GM12878 (cell line): ENCODE measurements around the gene SLC6A11. TPM values are rescaled to one million over a fixed set of nuclear protein-coding genes. Genes with fewer than 3 reads are reported as not detected.

Experiments used
- ATAC-seq: fragments of 200-7000 bp; cut with Tn5 transposase; 3 replicates; pipeline ENCODE4 v1.9.1; 2020; ENCODE audit warnings: mild to moderate bottlenecking, moderate library complexity
- BruUV-seq: library from RNA; stranded (reverse); fragments of 400-500 nt; replicated peaks from 2 replicates; lab custom pipeline; 2021; lab: Mats Ljungman, UMichigan
- CTCF ChIA-PET: fragments of 300-600 bp; sonication (Branson Sonifier 250); formaldehyde crosslinking; extraction: SDS; loops from one replicate; lab custom pipeline; 2021; ENCODE audit warnings: inconsistent platforms; lab: Yijun Ruan, JAX
- POLR2A ChIA-PET: fragments of 350-600 bp; formaldehyde crosslinking; extraction: SDS; loops from one replicate; lab custom pipeline; 2021; ENCODE audit warnings: inconsistent platforms; lab: Charles Lee
- RAD21 ChIA-PET: fragments of 300-600 bp; sonication (Branson Sonifier 250); formaldehyde crosslinking; loops from one replicate; lab custom pipeline; 2023; ENCODE audit warnings: antibody characterized with exemption; ENCODE audit not compliant: unreplicated experiment; lab: Charles Lee
- SMC1A ChIA-PET: fragments of 300-600 bp; sonication (Branson Sonifier 250); formaldehyde crosslinking; loops from one replicate; lab custom pipeline; 2023; ENCODE audit not compliant: unreplicated experiment, uncharacterized antibody; lab: Charles Lee
- DNase-seq: peaks from one replicate; pipeline ENCODE4 v3.0.0-alpha.2; 2011; ENCODE audit warnings: low read depth, low spot score
- FAIRE-seq: peaks from 3 replicates; lab custom pipeline; 2011; peaks lifted over from hg19 to GRCh38; lab: Jason Lieb, UNC
- H2AFZ ChIP-seq: 2 replicates; pipeline ENCODE4 v1.6.0; 2011; ENCODE audit warnings: low read depth, low read length, control low read depth; ENCODE audit not compliant: control insufficient read depth
- H3K27ac ChIP-seq: 2 replicates; pipeline ENCODE4 v1.5.1; 2011; ENCODE audit warnings: control low read depth; ENCODE audit not compliant: control insufficient read depth, insufficient read depth
- H3K27me3 ChIP-seq, 2 experiments: replicated peaks in 1 of 2; 2 replicates each; pipeline versions ENCODE4 v1.6.0 to v1.6.1; 2011; ENCODE audit warnings: low read length in 1 of 2; ENCODE audit not compliant: control insufficient read depth in 2 of 2, insufficient read depth in 2 of 2
- H3K36me3 ChIP-seq, 2 experiments: 2 replicates each; pipeline ENCODE4 v1.5.1; 2011; ENCODE audit warnings: low read length in 1 of 2; ENCODE audit not compliant: control insufficient read depth in 2 of 2, insufficient read depth in 2 of 2
- H3K4me1 ChIP-seq: 2 replicates; pipeline ENCODE4 v1.6.1; 2011; ENCODE audit warnings: mild to moderate bottlenecking, low read length, moderate library complexity, mixed read lengths; ENCODE audit not compliant: control insufficient read depth, insufficient read depth
- H3K4me2 ChIP-seq: 2 replicates; pipeline ENCODE4 v1.6.0; 2011; ENCODE audit warnings: control low read depth; ENCODE audit not compliant: control insufficient read depth, insufficient read depth
- H3K4me3 ChIP-seq: fragments of 200-600 bp; sonication (generic); 2 replicates; pipeline ENCODE4 v1.5.1; 2016
- H3K79me2 ChIP-seq: 2 replicates; pipeline ENCODE4 v1.6.0; 2011; ENCODE audit warnings: low read length; ENCODE audit not compliant: control insufficient read depth, insufficient read depth
- H3K9ac ChIP-seq: 2 replicates; pipeline ENCODE4 v1.8.0; 2011; ENCODE audit warnings: low read length, control low read depth, mixed read lengths; ENCODE audit not compliant: control insufficient read depth, insufficient read depth
- H3K9me3 ChIP-seq: replicated peaks from 3 replicates; pipeline ENCODE4 v1.5.1; 2011; ENCODE audit warnings: mild to moderate bottlenecking, low read length; ENCODE audit not compliant: control insufficient read depth, insufficient read depth
- H4K20me1 ChIP-seq: 2 replicates; pipeline ENCODE4 v1.6.0; 2011; ENCODE audit not compliant: control insufficient read depth, insufficient read depth
- BCL11A ChIP-seq: IDR thresholded peaks from 2 replicates; pipeline ENCODE4 v1.6.1; 2011; ENCODE audit warnings: low read depth, low read length
- CBX3 ChIP-seq: fragments of 200-600 bp; sonication (generic); IDR thresholded peaks from 2 replicates; pipeline ENCODE4 v1.6.1; 2016; ENCODE audit warnings: low read depth, borderline replicate concordance
- EED ChIP-seq: sonication (generic); IDR thresholded peaks from 2 replicates; pipeline ENCODE4 v1.6.1; 2016; ENCODE audit warnings: antibody characterized with exemption, low read depth
- EGR1 ChIP-seq, 2 experiments: IDR thresholded peaks; 1 replicate in 1 of 2; 2 replicates in 1 of 2; pipeline ENCODE4 v1.6.1; 2011 to 2012; ENCODE audit warnings: low read depth in 2 of 2, low read length in 2 of 2, borderline replicate concordance in 1 of 2, mild to moderate bottlenecking in 1 of 2, moderate library complexity in 1 of 2
- ELK1 ChIP-seq: IDR thresholded peaks from 2 replicates; pipeline ENCODE4 v1.6.1; 2012; ENCODE audit warnings: low read depth, low read length, improper control_type of control experiment
- IRF3 ChIP-seq: fragments of 450-650 bp; IDR thresholded peaks from 2 replicates; pipeline ENCODE4 v1.6.1; 2014; ENCODE audit warnings: mild to moderate bottlenecking
- MTA2 ChIP-seq: fragments of 450-650 bp; IDR thresholded peaks from 2 replicates; pipeline ENCODE4 v1.6.1; 2016; ENCODE audit warnings: low read depth, mild to moderate bottlenecking, moderate library complexity
- MXI1 ChIP-seq: fragments of 150-350 bp; IDR thresholded peaks from 2 replicates; pipeline ENCODE4 v1.6.1; 2011; ENCODE audit warnings: low read depth, mild to moderate bottlenecking, inconsistent platforms, low read length, improper control_type of control experiment
- NFYA ChIP-seq: IDR thresholded peaks from 2 replicates; pipeline ENCODE4 v1.6.1; 2011; ENCODE audit warnings: low read depth, mild to moderate bottlenecking, low read length, improper control_type of control experiment, borderline replicate concordance
- RBBP5 ChIP-seq: fragments of 200-600 bp; sonication (generic); conservative IDR thresholded peaks from 2 replicates; pipeline ENCODE4 v1.6.1; 2016
- RELA ChIP-seq: fragments of 450-650 bp; IDR thresholded peaks from 2 replicates; pipeline ENCODE4 v1.8.0; 2014; ENCODE audit warnings: borderline replicate concordance; ENCODE audit not compliant: partially characterized antibody
- RELB ChIP-seq: fragments of 450-650 bp; IDR thresholded peaks from 2 replicates; pipeline ENCODE4 v1.6.1; 2017; ENCODE audit warnings: low read depth, mild to moderate bottlenecking, moderate library complexity
- SMARCA5 ChIP-seq: fragments of 450-650 bp; IDR thresholded peaks from 2 replicates; pipeline ENCODE4 v1.6.1; 2017; ENCODE audit warnings: mild to moderate bottlenecking
- SRF ChIP-seq, 2 experiments: IDR thresholded peaks; 2 replicates each; pipeline ENCODE4 v1.6.1; 2011; ENCODE audit warnings: low read depth in 2 of 2, low read length in 2 of 2, mild to moderate bottlenecking in 1 of 2, moderate library complexity in 1 of 2
- USF2 ChIP-seq: IDR thresholded peaks from 2 replicates; pipeline ENCODE4 v1.6.1; 2011; ENCODE audit warnings: low read depth, low read length, improper control_type of control experiment, borderline replicate concordance
- YBX1 ChIP-seq: fragments of 450-650 bp; IDR thresholded peaks from 2 replicates; pipeline ENCODE4 v1.6.1; 2016; ENCODE audit warnings: antibody characterized with exemption
- ZNF24 ChIP-seq: fragments of 450-650 bp; IDR thresholded peaks from 2 replicates; pipeline ENCODE4 v1.6.1; 2017; ENCODE audit warnings: antibody characterized with exemption, mild to moderate bottlenecking
- ZNF274 ChIP-seq: IDR thresholded peaks from one replicate; pipeline ENCODE4 v1.8.0; 2011; ENCODE audit not compliant: insufficient read length, insufficient read depth
- WGBS: methylation state at CpG from one replicate; pipeline ENCODE4 v1.1.6; 2016; ENCODE audit warnings: low lambda C conversion rate; ENCODE audit not compliant: insufficient replicate concordance, insufficient coverage; ENCODE audit errors: missing lambda C conversion rate; 5-methylcytosine and 5-hydroxymethylcytosine counted together
- in situ Hi-C: fragments of 300-500 bp; cut with MboI; formaldehyde crosslinking; loops from 9 replicates; pipeline ENCODE4 v1.14.3; 2018; ENCODE audit warnings: mixed read lengths
- intact Hi-C: fragments of 100-400 bp; cut with micrococcal nuclease; formaldehyde crosslinking; loops from one replicate; pipeline ENCODE4 v1.14.2; 2022; ENCODE audit not compliant: unreplicated experiment
- polyA plus RNA-seq, 11 experiments: library from polyadenylated mRNA; depleted of rRNA in 4 of 11; unstranded in 6 of 11; stranded (reverse) in 5 of 11; fragments of >200 nt; fragmentation: Nextera tagmentation in 4 of 11; fragmentation: Illumina TruSeq in 1 of 11; extraction: Ambion mirVana in 4 of 11; extraction: Trizol in 1 of 11; gene quantifications; 1 replicate in 1 of 11; 2 replicates in 10 of 11; pipeline versions ENCODE4 v1.2.1 to v1.2.3, GENCODE V29; 2011 to 2016; ENCODE audit warnings: inconsistent platforms in 2 of 11, missing spikeins in 2 of 11, low read depth in 1 of 11
- total RNA-seq, 4 experiments: library from RNA; depleted of rRNA in 3 of 4; stranded (reverse); fragments of >200 nt in 3 of 4; fragmentation: Illumina TruSeq in 1 of 4; extraction: Trizol in 1 of 4; gene quantifications; 2 replicates each; pipeline versions ENCODE4 v1.2.1 to v1.2.3, GENCODE V29; 2013 to 2021

Gene SLC6A11
- total and polyA plus RNA-seq, 10 of the 15 experiments (the other 5 are each of a cell fraction or from before 2014, with no cell fraction given), result not detected

- TF ChIP-seq SRF (IDR thresholded peaks at IDR 0.05; ENCODE audit: low read depth in 2 of 2, low read length in 2 of 2), result no peak
Measured at GRCh38 chr3:10883478-10884234, 67.6 kb downstream of the SLC6A11 start (continued).

- no peak overlapping the region for H2AFZ ChIP-seq
- POLR2A ChIA-PET, result no interaction called here
- ATAC-seq, result no peak
- FAIRE-seq, result no peak
- no peak for DNase-seq
- H3K27me3 ChIP-seq, result peaks cover 2% of the 10 kb centered on the region in 2 experiments; a peak in 3 of 4 replicates
- TF ChIP-seq SMARCA5 (no peak), MXI1 (no peak), CBX3 (no peak), MTA2 (no peak), ZNF24 (no peak), USF2 (no peak), IRF3 (no peak), BCL11A (no peak), YBX1 (no peak), ELK1 (no peak), NFYA (no peak), EGR1 (IDR thresholded peaks at IDR 0.05; ENCODE audit: borderline replicate concordance in 1 of 2, low read depth in 2 of 2, low read length in 2 of 2) (no peak), RELA (no peak), ZNF274 (no peak), RELB (no peak), RBBP5 (no peak), EED (no peak)
- H3K27ac ChIP-seq, result no peak overlapping the region
- no peaks in the 10 kb centered on the region for H3K79me2 ChIP-seq
- intact Hi-C loops, result no loop called here
- in situ Hi-C loops, result no loop called here
- no peaks in the 10 kb centered on the region for H3K4me1 ChIP-seq
- no peak overlapping the region for H3K4me2 ChIP-seq
- no peak overlapping the region for H3K4me3 ChIP-seq
- no peaks in the 10 kb centered on the region for H4K20me1 ChIP-seq
- CTCF ChIA-PET, result no interaction called here
- no peaks in the 10 kb centered on the region for H3K36me3 ChIP-seq
- H3K9me3 ChIP-seq, result no peaks in the 10 kb centered on the region; the same call in 2 of the 3 replicates
- BruUV-seq, result no TSS peak
- no peak overlapping the region for H3K9ac ChIP-seq
- SMC1A ChIA-PET, result no interaction called here
- 0% methylated on average over 1 of the region's 1 CpG for WGBS
- RAD21 ChIA-PET, result no interaction called here
Measured at GRCh38 chr3:10887015-10887414, 71.0 kb downstream of the SLC6A11 start.
